ENCODE measurements around the gene TSPEAR. TPM values are rescaled to one million over a fixed set of nuclear protein-coding genes. Genes with fewer than 3 reads are reported as not detected.
A peak's percentile ranks its signal among the peaks of the same experiment; 100 is the strongest.
"Not testable (repeated sequence)": the region's sequence is repeated elsewhere in the genome, so short reads cannot be mapped to it uniquely, and the experiment has no call there.

The TSPEAR gene
- total and polyA plus RNA-seq, 5 experiments from 2014 or later: 0.07 TPM; not detected in 4

GRCh38 chr21:44592446-44593311 is 118.7 kb downstream of the TSPEAR start, which contains the start of gene KRTAP10-6:
TSS of gene KRTAP10-6 (minus strand) at chr21:44592505. CDS start at chr21:44592484, 21 bp downstream.
- Mint-ChIP-seq H3K27me3 (peaks cover 0 to 6% (median 0%) of the 10 kb centered on the region in 5 donors), H3K36me3 (no peaks in the 10 kb centered on the region), H3K4me1 (peaks cover 0 to 14% (median 10%) of the 10 kb centered on the region in 4 donors), H3K27ac (peak within 1 kb of the TSS in 5 of 10 donors; percentile 17 to 61 (median 39)), H3K9me3 (no peaks in the 10 kb centered on the region), H3K4me3 (no peak within 1 kb of the TSS)
- DNase-seq (no peak), ATAC-seq (no peak)
- POLR2A ChIA-PET: no interaction called here

- DNase-seq, POLR2A ChIA-PET, H3K9me3 Mint-ChIP-seq, H3K4me3 Mint-ChIP-seq, H3K36me3 Mint-ChIP-seq, ATAC-seq: not testable (repeated sequence)
- Mint-ChIP-seq H3K4me1 (peaks cover 0 to 14% (median 10%) of the 10 kb centered on the region in 4 donors), H3K27me3 (peaks cover 0 to 13% (median 2%) of the 10 kb centered on the region in 5 donors), H3K27ac (peak overlapping the region in 4 of 10 donors; percentile 17 to 49 (median 36))
Measured at GRCh38 chr21:44591801-44592130, 119.6 kb downstream of the TSPEAR start.

GRCh38 chr21:44590897-44591800 is 120.2 kb downstream of the TSPEAR start:
- ATAC-seq, H3K9me3 Mint-ChIP-seq, H3K4me3 Mint-ChIP-seq, POLR2A ChIA-PET, H3K36me3 Mint-ChIP-seq, DNase-seq: not testable (repeated sequence)
- Mint-ChIP-seq H3K27me3 (peaks cover 0 to 17% (median 6%) of the 10 kb centered on the region in 5 donors), H3K4me1 (peaks cover 0 to 15% (median 11%) of the 10 kb centered on the region in 4 donors), H3K27ac (peak overlapping the region in 4 of 10 donors; percentile 17 to 49 (median 36))

GRCh38 chr21:44590311-44590721 is 121.1 kb downstream of the TSPEAR start:
- no peak overlapping the region for H3K4me3 Mint-ChIP-seq
- H3K4me1 Mint-ChIP-seq: peaks cover 0 to 17% (median 9%) of the 10 kb centered on the region in 4 donors
- H3K27ac Mint-ChIP-seq: no peak overlapping the region
- POLR2A ChIA-PET: no interaction called here
- ATAC-seq (no peak), DNase-seq (no peak)
- no peaks in the 10 kb centered on the region for H3K36me3 Mint-ChIP-seq
- H3K9me3 Mint-ChIP-seq: no peaks in the 10 kb centered on the region
- H3K27me3 Mint-ChIP-seq: peaks cover 3 to 20% (median 10%) of the 10 kb centered on the region in 5 donors

- DNase-seq (no peak), ATAC-seq (no peak)
- H3K4me3 Mint-ChIP-seq: no peak overlapping the region
- no peaks in the 10 kb centered on the region for H3K36me3 Mint-ChIP-seq
- peaks cover 0 to 16% (median 7%) of the 10 kb centered on the region in 4 donors for H3K4me1 Mint-ChIP-seq
- peaks cover 3 to 20% (median 12%) of the 10 kb centered on the region in 5 donors for H3K27me3 Mint-ChIP-seq
- H3K9me3 Mint-ChIP-seq: no peaks in the 10 kb centered on the region
- POLR2A ChIA-PET: no interaction called here
- H3K27ac Mint-ChIP-seq: peak overlapping the region in 3 of 10 donors; percentile 15 to 65 (median 42)
Measured at GRCh38 chr21:44589586-44590305, 121.6 kb downstream of the TSPEAR start.

- peaks cover 3 to 24% (median 12%) of the 10 kb centered on the region in 5 donors for H3K27me3 Mint-ChIP-seq
- H3K36me3 Mint-ChIP-seq: no peaks in the 10 kb centered on the region
- H3K4me1 Mint-ChIP-seq: peaks cover 0 to 19% (median 12%) of the 10 kb centered on the region in 4 donors
- H3K4me3 Mint-ChIP-seq: no peak overlapping the region
- DNase-seq: no peak
- POLR2A ChIA-PET: no interaction called here
- H3K27ac Mint-ChIP-seq: peak overlapping the region in 3 of 10 donors; percentile 20 to 65 (median 42)
- no peak for ATAC-seq
- no peaks in the 10 kb centered on the region for H3K9me3 Mint-ChIP-seq
Measured at GRCh38 chr21:44589094-44589493, 122.3 kb downstream of the TSPEAR start.

- H3K27ac Mint-ChIP-seq: peak overlapping the region in 2 of 10 donors; percentile 14 to 80
Measured at GRCh38 chr21:44585892-44586291, 125.5 kb downstream of the TSPEAR start.

GRCh38 chr21:44583800-44584147 is 127.6 kb downstream of the TSPEAR start:
- peaks cover 0 to 13% (median 6%) of the 10 kb centered on the region in 9 donors for H3K9me3 Mint-ChIP-seq
- H3K27me3 Mint-ChIP-seq: peaks cover 3 to 21% (median 12%) of the 10 kb centered on the region in 5 donors
- ATAC-seq (peak in 1 of 2 donors; percentile 54), DNase-seq (no peak)
- peaks cover 16 to 44% (median 33%) of the 10 kb centered on the region in 4 donors for H3K4me1 Mint-ChIP-seq
- H3K36me3 Mint-ChIP-seq: peaks cover 0 to 10% (median 0%) of the 10 kb centered on the region in 3 donors
- POLR2A ChIA-PET: no interaction called here
- H3K27ac Mint-ChIP-seq: no peak overlapping the region
- peak overlapping the region in 1 of 10 donors; percentile 18 for H3K4me3 Mint-ChIP-seq

More at GRCh38 chr21:44585892-44586291, 125.5 kb downstream of the TSPEAR start:
- Mint-ChIP-seq H3K4me3 (no peak overlapping the region), H3K36me3 (peaks cover 0 to 9% (median 0%) of the 10 kb centered on the region in 3 donors), H3K4me1 (peaks cover 16 to 34% (median 28%) of the 10 kb centered on the region in 4 donors), H3K9me3 (peaks cover 0 to 12% (median 3%) of the 10 kb centered on the region in 9 donors), H3K27me3 (peaks cover 3 to 24% (median 12%) of the 10 kb centered on the region in 5 donors)
- ATAC-seq: no peak
- POLR2A ChIA-PET: no interaction called here
- no peak for DNase-seq

GRCh38 chr21:44583089-44583799 is 128.1 kb downstream of the TSPEAR start:
- peak overlapping the region in 4 of 10 donors; percentile 50 to 87 (median 58) for H3K27ac Mint-ChIP-seq
- H3K27me3 Mint-ChIP-seq: peaks cover 3 to 21% (median 12%) of the 10 kb centered on the region in 5 donors
- POLR2A ChIA-PET: no interaction called here
- DNase-seq: no peak
- H3K36me3 Mint-ChIP-seq: peaks cover 0 to 10% (median under 1%) of the 10 kb centered on the region in 3 donors
- peaks cover 16 to 44% (median 33%) of the 10 kb centered on the region in 4 donors for H3K4me1 Mint-ChIP-seq
- H3K4me3 Mint-ChIP-seq: peak overlapping the region in 2 of 10 donors; percentile 18 to 68
- ATAC-seq: no peak
- peaks cover 0 to 16% (median 7%) of the 10 kb centered on the region in 9 donors for H3K9me3 Mint-ChIP-seq

- Mint-ChIP-seq H3K4me3 (peak overlapping the region in 2 of 10 donors; percentile 27 to 55), H3K27ac (peak overlapping the region in 2 of 10 donors; percentile 6 to 56), H3K36me3 (peaks cover 0 to 15% (median 5%) of the 10 kb centered on the region in 3 donors), H3K9me3 (peaks cover 0 to 25% (median 14%) of the 10 kb centered on the region in 9 donors), H3K4me1 (peaks cover 16 to 44% (median 33%) of the 10 kb centered on the region in 4 donors), H3K27me3 (peaks cover 3 to 18% (median 12%) of the 10 kb centered on the region in 5 donors)
- ATAC-seq (no peak), DNase-seq (no peak)
- POLR2A ChIA-PET: no interaction called here
Measured at GRCh38 chr21:44582055-44582454, 129.3 kb downstream of the TSPEAR start.

GRCh38 chr21:44581158-44581557 is 130.2 kb downstream of the TSPEAR start:
- POLR2A ChIA-PET: interaction anchor here (1.9 kb wide), 1 partner anchor 76 kb away, joined by 5 read pairs; the partner anchor contains the start of gene KRTAP12-3
- Mint-ChIP-seq H3K27ac (peak overlapping the region in 7 of 10 donors; percentile 6 to 76 (median 58)), H3K4me3 (peak overlapping the region in 5 of 10 donors; percentile 12 to 64 (median 55)), H3K9me3 (peaks cover 0 to 29% (median 18%) of the 10 kb centered on the region in 9 donors), H3K36me3 (peaks cover 0 to 15% (median 5%) of the 10 kb centered on the region in 3 donors), H3K4me1 (peaks cover 16 to 44% (median 32%) of the 10 kb centered on the region in 4 donors), H3K27me3 (peaks cover 3 to 10% (median 7%) of the 10 kb centered on the region in 5 donors)
- ATAC-seq (no peak), DNase-seq (no peak)

Measured in naive thymus-derived CD8-positive, alpha-beta T cell (primary cell).